SKM-1 treated with dmso at 0.1 percent for 144 hours (cell line): ENCODE results near the gene RAPGEF5.

Experiments
- DNase-seq: peaks from one replicate; lab custom pipeline; 2025; ENCODE audit not compliant: unreplicated experiment; lab: John Stamatoyannopoulos, UW

Gene RAPGEF5

DNA sequence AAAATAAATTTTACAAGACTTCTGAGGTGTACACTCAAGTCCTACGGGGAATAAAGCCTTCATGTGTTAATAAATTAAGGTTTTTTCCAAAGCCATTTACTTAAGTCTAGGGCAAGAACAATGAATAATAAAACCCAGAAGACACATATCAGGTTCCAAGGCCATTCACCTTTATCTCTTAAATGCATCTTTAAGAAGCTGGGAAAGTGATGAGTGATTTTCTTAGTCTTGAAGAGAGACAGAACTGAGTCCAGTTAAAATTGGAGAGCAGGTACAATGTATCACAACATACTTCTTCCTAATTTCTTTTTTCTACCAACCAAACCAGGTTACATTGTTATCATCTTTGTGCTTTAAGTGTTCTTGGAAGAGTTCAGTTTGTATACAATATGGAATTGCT is 189.5 kb downstream of the RAPGEF5 start:
- no peak for DNase-seq

DNA sequence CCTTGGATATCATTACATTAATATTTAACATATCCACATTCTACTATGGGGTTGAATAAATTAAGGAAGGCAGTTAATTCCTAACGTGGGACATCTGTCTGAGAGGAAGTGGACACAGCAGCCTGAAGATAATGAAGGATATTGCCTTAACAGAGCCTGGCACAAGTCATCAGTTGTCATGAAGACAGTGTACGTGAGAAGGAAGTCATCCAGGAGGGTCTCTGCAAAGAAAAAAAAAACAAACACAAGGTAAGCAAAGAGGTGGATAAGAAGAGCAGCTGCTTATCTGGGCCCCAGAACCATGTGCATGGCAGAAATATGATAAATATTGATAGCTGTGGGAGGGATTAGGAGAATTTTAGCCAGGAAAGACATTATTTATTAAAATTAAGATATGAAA is 190.0 kb downstream of the RAPGEF5 start:
- no peak for DNase-seq

DNA sequence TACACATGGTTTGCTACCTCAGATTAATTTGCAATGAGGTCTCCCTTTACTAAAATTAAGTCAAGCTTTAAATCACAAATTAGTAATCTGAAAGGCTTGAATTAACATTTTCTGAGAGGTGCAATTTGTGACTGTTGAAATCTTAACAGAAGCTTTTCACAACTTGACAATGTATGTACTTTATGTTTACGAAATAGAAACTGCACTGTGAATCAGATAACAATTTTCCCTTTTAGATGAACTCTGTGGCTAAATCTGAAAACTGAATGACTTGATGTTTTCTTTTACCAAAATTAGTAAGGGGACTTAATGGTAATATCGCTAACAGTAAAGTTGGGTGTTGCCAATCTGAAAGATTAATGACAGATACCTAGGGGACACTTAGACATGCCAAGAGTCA is 197.6 kb downstream of the RAPGEF5 start:
- DNase-seq: no peak

DNA sequence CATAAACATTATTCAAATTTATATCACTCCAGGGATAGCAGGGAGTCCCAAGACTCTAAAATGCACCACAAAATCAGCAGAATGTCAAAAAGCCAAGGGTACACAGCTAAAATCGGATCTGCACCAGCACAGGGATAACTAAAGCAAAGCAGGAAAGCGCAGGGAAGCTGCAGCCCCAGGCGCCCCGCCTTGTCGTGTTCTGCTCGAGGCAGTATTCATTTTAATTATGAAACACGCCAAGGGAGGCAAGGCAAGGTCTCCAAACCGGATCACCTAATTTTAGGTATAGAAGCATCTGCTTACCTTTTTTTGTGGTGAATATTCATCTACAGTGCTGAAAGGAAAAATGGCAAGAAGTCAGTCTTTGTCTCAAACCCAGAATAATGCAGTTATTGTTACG is 199.4 kb downstream of the RAPGEF5 start:
- DNase-seq: no peak

DNA sequence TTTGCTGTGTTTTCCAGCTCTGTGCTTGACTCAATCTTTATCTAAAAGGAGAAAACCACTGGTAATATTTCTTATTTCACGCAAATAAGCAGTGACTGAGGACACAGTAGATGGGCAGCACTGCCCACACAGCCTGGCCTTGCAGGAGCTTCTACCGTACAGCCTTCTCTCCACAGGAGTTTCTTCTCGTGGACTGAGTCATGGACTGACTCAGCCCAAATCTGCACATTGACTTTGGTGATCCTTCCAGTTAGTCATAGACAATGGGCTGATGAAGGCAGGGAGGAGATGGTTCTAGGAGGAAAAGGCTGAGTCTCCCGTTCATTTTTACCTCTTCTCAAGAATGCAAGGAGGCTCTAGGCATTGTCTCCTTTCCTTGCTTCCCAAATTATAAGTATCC is 200.7 kb downstream of the RAPGEF5 start:
- no peak for DNase-seq

DNA sequence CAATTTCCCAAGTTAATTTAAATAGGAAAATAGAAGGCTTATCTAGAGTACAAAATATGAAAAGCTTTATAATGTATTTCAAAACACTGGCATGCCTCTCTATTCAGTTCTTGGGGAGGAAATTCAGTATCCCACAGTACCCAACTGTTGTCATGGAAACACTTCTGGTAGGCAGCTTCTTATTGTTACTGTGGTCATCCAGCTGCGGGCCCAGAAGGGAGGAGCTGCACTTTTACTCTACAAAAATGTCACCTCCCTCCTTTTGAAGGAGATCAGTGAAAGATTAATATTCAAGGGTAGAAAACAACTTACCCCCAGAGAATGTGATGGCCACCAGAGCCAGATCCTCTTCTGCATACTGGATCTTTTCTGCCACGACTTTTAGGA is 202.8 kb downstream of the RAPGEF5 start:
- DNase-seq: no peak

DNA sequence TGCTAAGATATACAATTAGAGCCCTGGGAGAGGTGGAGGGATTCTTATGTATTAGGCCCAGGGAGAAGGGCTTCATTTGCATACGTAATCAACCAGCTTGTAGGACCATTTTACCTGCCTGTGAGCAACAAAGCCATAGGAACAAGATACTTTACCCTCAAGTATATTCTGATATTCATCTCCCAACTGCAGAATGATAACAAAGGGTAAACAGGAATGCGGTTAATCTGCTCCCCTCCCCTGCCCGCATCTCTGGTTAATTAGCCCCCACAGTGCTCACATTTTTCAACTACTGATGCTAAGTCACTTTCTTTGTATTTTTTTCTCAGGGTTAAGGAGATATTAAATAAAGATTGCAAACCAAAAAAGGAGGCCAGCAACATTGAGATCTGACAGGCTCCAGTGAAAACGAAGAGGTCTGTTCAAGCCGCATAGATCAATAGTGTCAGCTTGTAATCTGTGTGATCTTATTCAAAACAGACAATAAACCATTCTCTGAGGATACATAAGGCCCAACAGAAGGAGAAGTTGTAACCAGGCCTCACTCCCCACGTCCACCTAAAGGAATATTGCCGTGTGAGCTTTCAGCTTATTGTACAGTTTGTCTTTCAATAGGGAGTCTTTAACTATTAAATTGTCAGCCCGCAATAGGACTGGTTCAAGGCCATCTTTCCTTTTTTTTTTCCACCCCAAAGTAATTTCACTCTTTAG is 203.4 kb downstream of the RAPGEF5 start:
- no peak for DNase-seq

DNA sequence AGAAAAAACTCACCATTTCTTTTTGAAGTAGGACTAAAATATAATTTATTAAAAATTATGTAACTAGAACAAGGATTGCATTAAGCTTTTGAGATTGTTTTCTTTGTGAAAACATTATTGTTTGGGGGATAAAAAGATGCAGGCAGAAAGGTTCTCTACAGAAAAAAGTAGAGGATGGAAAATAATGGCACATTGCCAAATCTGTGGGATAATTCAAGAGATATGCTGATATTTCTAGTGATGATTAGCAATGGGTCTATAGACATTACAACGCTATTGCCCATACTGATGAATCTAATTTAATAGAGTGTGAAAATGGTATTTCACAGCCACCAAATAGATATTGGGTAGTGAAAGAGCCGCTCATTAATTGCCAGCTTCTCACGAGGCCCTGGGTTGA is 204.3 kb downstream of the RAPGEF5 start:
- DNase-seq: no peak

DNA sequence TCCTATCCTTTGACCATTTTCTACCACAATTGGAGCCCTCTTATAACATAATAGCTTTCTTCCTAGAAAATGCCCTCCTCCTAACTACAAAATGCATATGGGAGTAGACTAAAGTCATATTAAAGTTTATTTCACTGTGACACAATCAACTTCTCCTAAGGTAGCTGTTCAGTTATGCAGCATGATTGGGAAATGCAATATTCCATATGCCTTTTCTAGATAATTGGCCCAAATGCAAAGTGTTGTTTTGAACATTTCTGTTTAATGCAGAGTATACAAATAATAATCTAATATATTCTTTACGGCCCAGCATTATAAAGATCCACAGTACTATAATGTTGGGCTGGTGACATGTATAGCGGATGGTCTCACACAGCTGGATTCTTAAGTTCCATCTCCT is 205.1 kb downstream of the RAPGEF5 start:
- DNase-seq: no peak

DNA sequence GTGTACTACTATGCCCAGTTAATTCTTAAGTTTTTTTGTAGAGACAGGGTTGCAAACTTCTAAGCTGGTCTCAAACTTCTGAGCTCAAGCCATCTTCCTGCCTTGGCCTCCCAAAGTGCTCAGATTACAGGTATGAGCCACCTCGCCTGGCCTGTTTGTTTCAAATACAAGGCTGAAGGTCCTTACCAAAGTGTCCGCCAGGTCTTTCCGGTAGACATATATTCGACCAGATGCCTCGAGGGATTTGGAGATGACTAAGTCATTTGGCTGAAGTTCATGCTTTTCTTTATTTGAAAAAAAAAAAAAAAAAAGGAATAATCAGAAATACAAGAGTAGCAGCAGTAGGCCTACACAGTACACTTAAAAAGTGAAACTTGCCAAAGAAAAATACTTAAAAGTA is 206.7 kb downstream of the RAPGEF5 start:
- DNase-seq: no peak

DNA sequence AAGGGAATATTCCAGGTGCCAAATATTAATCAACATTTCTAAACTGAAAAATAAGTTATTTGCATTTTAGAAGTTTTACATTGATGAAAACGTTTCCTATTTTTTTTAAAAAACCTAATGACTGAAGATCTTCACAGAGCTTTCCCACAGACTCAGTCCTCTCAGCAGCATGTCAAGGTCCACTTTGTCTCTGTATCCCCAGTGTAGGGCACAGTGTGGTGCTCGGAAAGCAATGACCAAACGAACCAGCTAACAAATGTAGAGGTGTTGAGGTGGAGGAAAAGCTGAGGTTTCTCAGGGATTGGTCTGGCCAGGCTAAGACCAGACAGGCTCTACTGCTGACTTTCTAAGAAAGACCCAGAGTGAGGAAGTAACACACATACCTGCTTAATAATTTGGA is 209.1 kb downstream of the RAPGEF5 start:
- no peak for DNase-seq

DNA sequence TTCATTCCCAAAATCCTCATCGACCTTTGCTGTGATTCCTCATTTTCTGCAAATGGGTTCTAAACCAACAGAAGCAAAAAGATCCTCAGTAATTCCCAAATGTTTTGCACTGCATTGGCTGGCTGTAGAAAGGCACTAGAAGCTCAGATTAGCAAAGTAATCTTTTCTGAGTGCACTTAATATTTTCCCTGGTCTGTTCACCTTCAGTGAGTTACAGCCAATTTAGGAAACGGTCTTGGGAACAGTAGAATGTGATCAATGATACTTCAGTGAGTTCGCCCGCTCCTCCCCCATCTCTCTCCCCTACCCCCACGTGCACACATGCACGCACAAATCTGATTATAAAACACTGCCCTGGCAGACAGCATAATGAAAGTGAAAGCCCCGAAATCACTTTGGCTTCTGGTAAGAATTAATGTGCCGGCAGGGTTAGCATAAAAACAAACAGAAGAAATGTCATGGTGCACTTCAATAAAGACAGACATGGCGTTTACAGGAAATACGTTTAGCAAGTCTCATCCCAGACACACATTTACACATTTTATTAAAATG is 209.9 kb downstream of the RAPGEF5 start:
- no peak for DNase-seq

DNA sequence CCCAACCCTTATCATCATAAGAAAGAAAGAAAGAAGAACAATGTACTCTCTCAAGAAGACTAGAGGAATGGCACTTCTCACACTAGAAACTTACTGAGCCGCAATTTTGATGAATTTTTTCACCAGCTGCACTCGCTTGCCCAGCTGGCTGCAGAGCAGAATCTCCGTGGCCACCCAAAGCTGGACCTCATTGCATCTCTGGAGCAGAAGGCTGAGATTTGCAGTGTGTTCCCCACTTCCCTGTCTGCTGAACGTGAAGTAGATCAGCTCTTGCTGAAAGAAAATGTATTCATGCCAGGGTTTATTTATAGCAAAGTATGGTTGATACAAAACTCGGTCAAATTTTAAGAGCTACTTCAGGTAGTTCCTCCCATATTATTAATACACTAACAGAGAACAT is 212.0 kb downstream of the RAPGEF5 start:
- DNase-seq: no peak

DNA sequence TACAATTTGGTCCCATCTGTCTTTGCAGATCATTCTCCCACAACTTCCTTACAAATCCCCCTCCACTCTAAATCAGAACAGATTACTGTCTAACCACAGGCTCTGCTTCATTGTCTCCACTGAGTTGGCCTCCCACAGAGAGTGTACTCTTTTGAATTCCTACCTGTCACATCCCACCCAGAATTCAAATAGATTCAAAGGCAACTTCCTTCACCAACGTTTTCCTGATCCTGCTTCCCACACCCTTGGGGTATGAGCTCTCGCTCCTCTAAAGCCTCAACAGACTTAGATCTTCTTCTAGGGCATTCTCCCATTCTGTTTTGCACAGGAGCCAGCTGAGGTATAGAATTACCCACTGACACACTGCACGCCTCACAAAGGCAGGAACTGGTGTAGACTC is 213.5 kb downstream of the RAPGEF5 start:
- no peak for DNase-seq

DNA sequence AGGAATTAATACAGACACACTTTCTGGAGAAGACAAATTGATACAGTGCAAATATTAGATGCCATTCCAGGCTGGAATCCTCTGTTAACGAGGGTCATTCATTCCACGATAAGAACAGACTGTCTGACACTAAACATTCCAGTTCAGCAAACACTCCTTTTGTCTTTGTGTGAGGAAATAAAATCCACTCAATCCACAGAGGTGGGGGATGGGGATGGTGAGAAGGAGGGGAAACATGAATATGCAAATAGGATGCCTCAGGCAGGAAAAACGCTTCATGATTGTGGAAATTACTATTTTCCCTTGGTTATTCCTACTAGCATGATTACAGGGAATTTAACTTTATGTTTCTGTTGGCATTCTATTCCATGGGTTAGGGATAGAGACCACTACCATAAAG is 214.4 kb downstream of the RAPGEF5 start:
- DNase-seq: no peak

DNA sequence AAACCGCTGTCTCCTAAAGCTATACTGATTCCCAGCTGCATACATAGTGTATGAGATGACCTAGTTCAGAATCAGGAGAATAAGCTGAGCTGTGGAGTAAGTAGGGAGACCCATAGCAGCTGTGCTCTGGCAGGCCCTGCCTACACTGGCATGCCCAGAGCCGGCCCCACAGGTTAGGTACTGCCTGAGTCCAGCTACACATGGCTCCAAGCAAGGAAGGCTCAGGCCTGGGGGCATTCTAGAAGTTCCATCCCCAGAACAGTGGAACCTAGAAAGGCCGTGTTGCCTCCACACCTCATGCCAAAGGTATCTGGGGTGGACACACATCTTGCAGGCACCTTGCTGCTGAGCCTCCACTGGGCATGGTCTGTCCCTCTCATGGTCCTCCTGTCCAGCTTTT is 215.6 kb downstream of the RAPGEF5 start:
- no peak for DNase-seq

DNA sequence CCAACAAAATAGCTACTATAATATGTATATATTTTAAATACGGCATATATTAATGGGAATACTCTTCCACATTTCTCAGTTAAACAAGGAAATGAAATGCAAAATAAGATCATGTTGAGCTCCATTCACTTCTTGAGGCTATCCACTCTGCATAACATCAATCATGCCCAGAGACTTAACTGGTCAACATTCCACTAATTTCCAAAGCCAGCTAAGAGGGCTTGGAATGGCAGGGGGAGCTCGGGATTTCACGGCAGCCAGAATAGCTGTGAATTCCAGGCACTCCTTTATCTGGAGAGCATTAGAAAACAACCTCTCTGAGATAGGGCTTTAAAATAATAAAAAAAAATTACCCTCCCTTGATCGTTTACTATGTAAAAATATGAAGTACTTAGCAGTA is 216.4 kb downstream of the RAPGEF5 start:
- no peak for DNase-seq

DNA sequence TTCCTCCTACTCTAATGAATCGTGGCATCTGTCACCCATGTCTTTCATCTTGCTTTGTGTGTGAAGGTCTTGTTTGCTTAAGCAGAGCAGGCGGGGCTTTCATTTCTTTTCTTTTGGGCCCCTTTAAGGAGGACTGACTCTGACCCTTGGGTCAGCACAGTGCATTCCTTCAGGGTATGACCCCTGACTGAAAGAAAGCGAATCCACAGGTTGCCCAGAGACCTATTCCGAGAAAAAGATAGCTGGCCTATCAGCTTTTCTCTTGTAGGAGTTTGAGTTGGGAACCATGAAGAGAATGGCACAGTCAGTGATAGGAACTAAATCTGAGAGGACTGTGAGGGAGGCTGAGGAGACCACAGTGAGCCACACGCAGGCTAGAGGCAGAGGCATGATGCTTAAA is 218.1 kb downstream of the RAPGEF5 start:
- DNase-seq: no peak

DNA sequence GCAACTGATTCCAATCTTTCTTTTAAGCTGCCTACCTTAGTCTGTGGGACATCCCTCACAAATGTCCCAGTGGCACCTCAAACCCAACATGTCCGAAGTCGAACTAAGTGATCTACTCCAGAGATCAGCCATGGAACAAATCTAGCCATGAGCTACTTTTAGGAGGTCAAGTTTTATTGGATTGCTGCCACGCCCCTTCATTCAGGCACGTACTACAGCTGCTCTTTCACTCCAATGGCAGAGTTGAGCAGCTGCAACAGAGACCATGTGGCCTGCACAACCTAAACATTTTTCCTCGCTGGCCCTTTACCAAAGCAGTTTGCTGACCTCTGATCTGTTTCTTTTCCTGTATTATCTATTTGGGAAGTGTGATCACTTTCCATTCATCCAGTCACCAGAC is 218.8 kb downstream of the RAPGEF5 start:
- DNase-seq: no peak

DNA sequence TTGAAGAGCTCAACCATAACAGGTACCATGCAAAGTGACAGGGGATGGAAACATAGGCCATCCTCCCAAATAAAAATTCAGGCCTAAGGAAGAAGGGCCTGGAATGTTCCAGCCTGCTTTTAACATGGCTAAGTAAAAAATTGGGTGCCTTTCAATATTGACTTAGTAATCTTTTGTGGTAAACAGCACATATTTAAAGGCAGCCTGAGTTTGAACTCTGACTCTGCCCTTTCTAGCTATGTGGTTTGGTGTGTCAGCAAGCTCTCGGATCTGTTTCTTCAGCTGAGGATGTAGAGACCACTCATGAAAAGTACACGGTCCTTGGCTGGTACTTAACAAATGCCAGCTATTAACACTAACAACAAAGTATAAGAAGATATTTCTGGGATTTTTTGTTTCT is 219.5 kb downstream of the RAPGEF5 start:
- no peak for DNase-seq

DNA sequence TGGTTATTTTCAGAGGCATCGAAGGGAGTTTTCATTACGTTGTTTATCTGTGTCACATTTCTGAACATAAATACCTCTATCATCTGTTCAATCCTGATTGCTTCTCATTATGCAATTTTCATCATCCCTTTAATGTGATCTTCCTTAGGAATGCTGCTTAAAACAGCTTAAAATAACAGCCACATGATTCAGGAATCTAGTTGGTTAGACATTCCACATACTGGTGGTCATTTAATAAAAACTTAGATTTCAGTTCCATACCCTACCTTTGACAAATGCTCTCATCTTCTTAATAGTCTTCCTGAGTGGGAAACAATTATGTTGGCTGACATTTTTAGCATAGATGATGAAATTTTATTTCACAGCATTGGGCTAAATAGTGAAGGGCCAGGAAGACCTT is 219.9 kb downstream of the RAPGEF5 start:
- DNase-seq: no peak

DNA sequence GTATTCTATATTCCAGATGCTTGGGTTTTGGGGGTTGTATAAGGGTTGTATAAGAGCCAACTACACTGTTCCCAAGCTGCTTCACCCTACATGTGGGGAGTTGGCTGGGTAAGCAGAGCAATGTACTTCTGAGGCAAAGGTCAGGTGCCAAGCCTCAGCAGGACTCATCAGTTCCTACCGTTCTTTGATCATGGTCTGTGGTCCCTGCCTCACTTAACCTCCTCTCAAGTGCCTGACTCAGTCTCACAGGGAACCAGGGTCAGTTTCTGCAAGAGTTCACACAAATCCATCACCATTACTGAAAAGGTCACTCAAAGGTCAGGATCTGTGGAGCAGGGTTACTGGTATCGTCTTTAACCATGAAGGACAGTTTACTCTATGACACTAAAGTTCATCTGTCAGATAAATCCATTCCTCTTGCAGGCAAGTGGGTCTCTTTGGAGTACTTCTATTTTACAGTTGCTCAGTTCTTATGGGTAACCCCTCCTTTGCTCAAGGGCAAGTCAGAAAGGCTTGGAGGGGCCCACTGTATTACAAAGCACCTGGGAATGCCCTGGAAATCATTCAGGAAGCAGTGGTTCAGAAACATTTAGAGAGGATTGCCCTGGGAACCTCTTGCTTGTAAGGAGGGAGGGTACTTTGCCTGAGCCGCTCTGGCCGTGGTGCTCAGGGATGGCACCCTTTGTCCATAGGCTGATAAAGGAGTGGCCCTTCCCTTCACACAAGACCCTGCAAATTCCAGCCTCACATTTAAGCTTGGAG is 227.0 kb downstream of the RAPGEF5 start:
- no peak for DNase-seq

DNA sequence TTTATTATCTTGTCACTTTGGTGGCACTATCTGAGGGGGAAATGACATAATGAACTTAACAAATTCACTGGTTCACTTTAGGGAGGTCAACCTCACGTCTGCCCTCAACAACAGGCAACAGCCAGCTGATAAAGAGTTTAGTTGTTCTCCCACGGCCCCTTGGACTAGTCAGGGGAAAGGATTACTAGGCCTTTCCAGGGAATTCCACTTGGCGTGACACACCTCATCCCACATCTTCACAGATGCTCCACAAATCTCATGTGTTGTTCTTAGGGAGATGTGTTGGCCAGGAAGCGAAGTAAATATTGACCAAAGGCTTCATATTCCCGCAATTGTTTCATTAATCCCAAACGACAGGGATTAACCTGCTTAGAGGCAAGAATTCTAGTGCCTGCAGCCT is 227.8 kb downstream of the RAPGEF5 start:
- no peak for DNase-seq
